Activated CD8-positive, alpha-beta memory T cell treated with anti-CD3 and anti-CD28 coated beads, Interleukin-2, amount 50 U/mL, for 24 hours (primary cell): ENCODE measurements around the gene CPLX1.
A peak's percentile ranks its signal among the peaks of the same experiment; 100 is the strongest.
"Not testable (repeated sequence)": the region's sequence is repeated elsewhere in the genome, so short reads cannot be mapped to it uniquely, and the experiment has no call there.

Experiments
- DNase-seq: peaks from one replicate; pipeline ENCODE4 v3.0.0-alpha.2; 2020; ENCODE audit errors: extremely low read depth

The CPLX1 gene

GRCh38 chr4:791898-792625 is 33.9 kb downstream of the CPLX1 start:
- no peak for DNase-seq

- DNase-seq = no peak
Observed at GRCh38 chr4:791252-791897, 34.6 kb downstream of the CPLX1 start.

DNA sequence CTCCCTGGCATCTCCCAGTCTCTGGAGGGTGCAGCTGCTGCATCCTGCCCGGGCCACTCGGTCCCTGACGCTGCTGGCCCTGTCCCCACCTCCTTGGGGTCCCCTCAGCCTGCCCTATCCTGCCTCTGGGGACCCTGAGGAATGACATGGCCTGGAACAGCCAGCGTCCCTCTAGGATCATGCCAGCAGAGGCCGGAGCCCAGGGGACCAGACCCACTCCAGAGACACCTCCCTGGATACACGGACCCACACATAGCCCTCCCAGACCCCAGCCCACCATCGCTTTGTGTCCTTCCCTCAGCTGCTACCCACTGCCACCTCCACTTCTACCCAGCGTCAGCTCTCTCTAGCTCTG is 35.5 kb downstream of the CPLX1 start:
- no peak for DNase-seq

DNA sequence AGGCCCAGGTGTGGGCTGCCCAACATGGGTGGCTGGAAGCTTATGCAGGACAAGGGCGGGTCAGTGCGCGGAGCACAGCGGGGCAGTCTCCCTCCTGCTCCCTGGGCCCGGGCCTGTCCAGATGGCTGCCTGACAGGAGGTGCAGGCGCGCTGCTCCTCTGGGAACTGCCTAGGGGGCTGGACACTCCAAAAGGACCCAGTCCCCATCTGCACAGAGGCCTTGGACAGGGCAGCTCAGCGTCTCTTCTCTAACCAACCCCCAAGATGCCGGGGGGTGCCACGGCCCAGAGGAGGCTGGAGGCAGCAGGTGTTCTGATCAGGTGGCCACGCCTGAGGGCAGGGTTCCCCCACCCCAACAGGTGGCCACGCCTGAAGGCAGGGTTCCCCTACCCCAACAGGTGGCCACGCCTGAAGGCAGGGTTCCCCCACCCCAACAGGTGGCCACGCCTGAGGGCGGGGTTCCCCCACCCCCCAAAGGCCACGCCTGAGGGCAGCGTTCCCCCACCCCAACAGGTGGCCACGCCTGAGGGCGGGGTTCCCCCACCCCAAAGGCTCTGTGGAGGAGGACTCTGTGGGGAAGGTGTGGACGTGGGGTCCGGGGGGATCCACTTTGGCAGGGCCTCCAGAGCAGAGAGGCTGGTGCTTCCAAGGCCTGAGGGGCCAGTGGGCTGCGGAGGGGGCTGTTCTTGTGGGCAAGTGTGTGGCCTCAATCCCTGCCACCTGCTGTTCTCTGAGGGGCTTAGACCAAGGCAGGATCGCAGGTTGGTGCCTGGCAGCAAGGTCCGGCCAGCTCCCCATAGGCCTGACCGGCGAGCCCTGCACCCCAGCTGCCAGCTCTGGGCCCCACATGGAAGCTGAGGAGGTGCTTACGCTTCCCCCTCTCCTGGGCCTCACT is 36.1 kb downstream of the CPLX1 start:
- no peak for DNase-seq

GRCh38 chr4:788636-789297 is 37.2 kb downstream of the CPLX1 start:
- DNase-seq = no peak

GRCh38 chr4:788006-788635 is 37.8 kb downstream of the CPLX1 start:
- DNase-seq = no peak

- DNase-seq = no peak
Observed at GRCh38 chr4:787561-787981, 38.4 kb downstream of the CPLX1 start.

GRCh38 chr4:786861-787300 is 39.0 kb downstream of the CPLX1 start:
- no peak for DNase-seq

- DNase-seq = no peak
Observed at GRCh38 chr4:786074-786741, 39.7 kb downstream of the CPLX1 start.

GRCh38 chr4:785332-786073 is 40.4 kb downstream of the CPLX1 start:
- DNase-seq = no peak

DNA sequence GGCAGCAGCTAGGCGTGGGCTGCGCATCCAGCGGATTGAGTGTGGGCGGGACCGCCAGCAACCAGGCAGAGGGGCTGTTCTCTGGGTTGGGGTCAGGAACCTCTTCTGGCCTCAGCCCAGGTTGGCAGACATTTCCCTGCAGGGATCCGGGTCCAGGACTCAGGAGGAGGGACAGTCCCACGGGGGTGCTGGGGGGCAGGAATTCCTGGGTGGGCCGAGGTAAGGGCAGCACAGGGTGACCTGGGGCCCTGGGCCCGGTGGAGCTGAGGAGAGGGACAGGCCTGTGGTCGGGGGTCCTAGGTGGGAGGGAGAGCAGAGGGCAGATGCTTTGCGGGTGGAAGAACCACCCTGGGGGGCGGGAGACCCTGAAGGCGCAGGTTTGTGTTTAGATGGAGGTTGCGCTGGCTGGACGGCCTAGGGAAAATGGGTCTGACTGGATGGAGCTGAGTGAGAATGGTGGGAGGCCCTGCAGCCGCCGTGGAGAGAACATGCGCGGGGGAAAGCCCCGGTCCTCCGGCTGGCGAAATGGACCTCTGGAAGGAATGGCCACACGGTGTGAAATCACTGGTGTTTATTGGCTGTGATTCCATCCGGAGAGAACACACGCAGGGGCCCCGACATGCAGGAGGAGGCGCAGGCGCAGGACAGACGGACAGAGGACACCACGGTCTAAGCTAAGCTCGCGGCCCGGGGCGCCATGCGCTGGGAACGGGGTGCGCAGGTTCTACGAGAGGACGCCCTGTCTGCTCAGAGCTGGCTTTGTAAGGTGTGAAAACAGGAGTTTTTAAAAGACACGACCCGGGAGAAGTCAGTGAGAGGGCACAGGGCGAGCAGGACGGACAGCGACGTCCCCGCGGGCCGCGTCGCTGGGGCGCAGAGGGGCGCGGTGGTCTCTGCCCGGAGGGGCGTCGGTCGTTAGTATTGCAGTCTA is 41.3 kb downstream of the CPLX1 start:
- no peak for DNase-seq

- DNase-seq = peak; percentile 95
Observed at GRCh38 chr4:781493-782216, 44.3 kb downstream of the CPLX1 start.

GRCh38 chr4:780716-781492 is 45.0 kb downstream of the CPLX1 start:
- no peak for DNase-seq

DNA sequence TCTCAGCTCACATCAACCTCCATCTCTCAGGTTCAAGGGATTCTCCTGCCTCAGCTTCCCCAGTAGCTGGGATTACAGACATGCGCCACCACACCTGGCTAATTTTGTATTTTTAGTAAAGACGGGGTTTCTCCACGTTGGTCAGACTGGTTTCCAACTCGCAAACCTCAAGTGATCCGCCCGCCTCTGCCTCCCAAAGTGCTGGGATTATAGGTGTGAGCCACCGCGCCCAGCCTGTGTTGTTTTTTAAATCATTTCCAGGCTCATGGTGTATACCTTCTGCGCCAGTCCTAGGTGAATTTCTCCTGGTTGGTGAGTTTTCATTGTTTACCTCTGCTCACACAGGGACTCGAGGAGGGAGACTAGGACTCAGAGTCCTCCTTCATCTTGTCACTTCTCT is 45.7 kb downstream of the CPLX1 start:
- DNase-seq = not testable (repeated sequence)

GRCh38 chr4:779555-779954 is 46.4 kb downstream of the CPLX1 start:
- no peak for DNase-seq

DNA sequence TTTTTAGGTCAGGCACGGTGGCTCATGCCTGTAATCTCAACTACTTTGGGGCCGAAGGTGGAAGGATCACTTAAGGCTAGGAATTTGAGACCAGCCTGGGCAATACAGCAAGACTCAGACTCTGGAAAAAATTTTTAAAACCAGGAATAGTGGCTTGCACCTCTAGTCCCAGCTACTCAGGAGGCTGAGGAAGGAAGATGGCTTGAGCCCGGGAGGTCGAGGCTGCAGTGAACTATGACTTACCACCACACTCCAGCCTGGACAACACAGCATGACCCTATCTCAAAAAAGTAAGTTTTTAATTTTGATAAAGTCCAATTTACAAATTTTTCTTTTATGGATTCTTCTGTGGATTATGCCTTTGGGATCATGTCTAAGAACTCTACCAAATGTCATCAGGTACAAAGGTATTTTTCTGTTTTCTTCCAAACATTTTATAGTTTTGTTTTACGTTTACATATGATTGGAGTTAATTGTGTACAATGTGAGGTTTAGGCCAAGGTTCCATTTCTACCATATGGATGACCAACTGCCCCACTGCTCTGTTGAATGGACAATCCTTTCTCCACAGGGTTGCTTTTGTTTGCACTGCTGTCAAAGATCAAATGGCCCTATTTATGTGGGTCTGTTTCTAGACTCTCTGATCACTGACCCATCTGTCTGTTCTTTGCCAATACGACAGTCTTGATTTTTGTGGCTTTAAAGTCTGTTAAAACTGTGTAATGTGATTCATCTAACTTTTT is 48.2 kb downstream of the CPLX1 start:
- DNase-seq = no peak
